AG09309 (cell line): Measurements from ENCODE around the gene OCIAD1.

ENCODE experiments used
- DNase-seq: peaks from one replicate; pipeline ENCODE4 v3.0.0-alpha.2; 2010; ENCODE audit warnings: low read depth
- H3K4me3 ChIP-seq: 2 replicates; pipeline ENCODE4 v1.5.1; 2011; ENCODE audit warnings: mild to moderate bottlenecking, low read depth, low read length, moderate library complexity; ENCODE audit not compliant: control insufficient read depth
- CTCF ChIP-seq: IDR thresholded peaks from 2 replicates; pipeline ENCODE4 v1.5.1; 2011; ENCODE audit warnings: mild to moderate bottlenecking, low read depth, low read length, inconsistent platforms; ENCODE audit not compliant: insufficient read depth, control insufficient read depth; ENCODE audit errors: missing control alignments

The OCIAD1 gene

GRCh38 chr4:48908687-48909086 lies 77.8 kb downstream of the OCIAD1 start:
- H3K4me3 ChIP-seq, result no peak overlapping the region
- DNase-seq, result no peak
- TF ChIP-seq CTCF, result no peak

- peak; percentile 91 for DNase-seq
- H3K4me3 ChIP-seq, result no peak overlapping the region
- TF ChIP-seq CTCF, result no peak
Measured at GRCh38 chr4:48909697-48910096, 78.8 kb downstream of the OCIAD1 start.

DNA sequence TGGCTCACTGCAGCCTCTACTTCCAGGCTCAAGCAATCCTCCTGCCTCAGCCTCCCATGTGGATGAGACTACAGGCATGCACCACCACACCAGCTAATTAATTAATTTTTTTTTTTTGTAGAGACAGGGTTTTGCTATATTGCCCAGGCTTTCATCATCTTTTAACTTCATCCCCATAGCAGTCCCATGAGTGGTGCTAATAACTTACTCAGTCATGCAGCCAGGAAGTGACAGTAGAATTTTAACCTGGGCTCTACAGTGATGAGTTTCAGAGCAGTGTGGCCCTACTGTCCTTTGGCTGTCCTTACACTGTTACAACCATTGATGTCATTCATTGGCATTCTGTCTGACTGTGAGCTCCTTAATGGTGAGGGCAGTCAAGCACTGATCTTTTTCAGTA lies 79.6 kb downstream of the OCIAD1 start:
- no peak overlapping the region for H3K4me3 ChIP-seq
- DNase-seq, result no peak
- no peak for TF ChIP-seq CTCF
